Measurements from ENCODE around the gene NMT1. TPM values are rescaled to one million over a fixed set of nuclear protein-coding genes. Genes with fewer than 3 reads are reported as not detected.

Gene NMT1
- total and polyA plus RNA-seq, 7 experiments from 2014 or later, result 37.5 to 136 (median 84.2) TPM

GRCh38 chr17:45132572-45133463 lies 71.7 kb downstream of the NMT1 start:
- H3K27ac Mint-ChIP-seq, result peak overlapping the region; percentile 21 to 94 (median 90)
- peaks cover 0 to 10% (median 0%) of the 10 kb centered on the region in 5 donors for H3K27me3 Mint-ChIP-seq
- H3K4me3 ChIP-seq (ENCODE audit: low read length), result peak overlapping the region; percentile 90
- H3K36me3 ChIP-seq (ENCODE audit: control insufficient read depth in 2 of 3, insufficient read depth in 3 of 3, low read length in 3 of 3), result peaks cover 0 to 11% (median 0%) of the 10 kb centered on the region in 3 experiments
- no peaks in the 10 kb centered on the region for H3K36me3 Mint-ChIP-seq
- CTCF ChIA-PET, result interaction anchor here (0.6 to 3.8 kb wide), 8 partner anchors 8 to 301 kb away, joined by 3 to 82 read pairs (median 5); partner anchors contain the start of gene HEXIM1
- H3K4me3 Mint-ChIP-seq, result peak overlapping the region; percentile 89 to 94 (median 91)
- H3K9me3 ChIP-seq (ENCODE audit: control insufficient read depth in 2 of 3, low read length in 3 of 3), result no peaks in the 10 kb centered on the region
- POLR2A ChIA-PET, result interaction anchor here (0.7 to 13.3 kb wide), 2 partner anchors 16 to 50 kb away, joined by 3 to 232 read pairs; partner anchors contain the start of gene HEXIM1
- DNase-seq (peak; percentile 59 to 88 (median 78)), ATAC-seq (peak; percentile 65)
- no peaks in the 10 kb centered on the region for H3K9me3 Mint-ChIP-seq
- no peaks in the 10 kb centered on the region for H3K27me3 ChIP-seq (ENCODE audit: control insufficient read depth in 2 of 2, insufficient read depth in 2 of 2, low read length in 2 of 2)
- peak overlapping the region; percentile 95 for H3K27ac ChIP-seq (ENCODE audit: low read depth, low read length)
- peaks cover 12% of the 10 kb centered on the region in 2 donors for H3K4me1 ChIP-seq (ENCODE audit: control insufficient read depth in 2 of 2, insufficient read depth in 2 of 2, low read length in 2 of 2)
- H3K4me1 Mint-ChIP-seq, result peaks cover 9 to 25% (median 21%) of the 10 kb centered on the region in 7 donors
- intact Hi-C loops (cut with micrococcal nuclease), result loop anchor here (1.0 to 5.0 kb wide), 4 partner anchors 37 to 358 kb away; partner anchors contain the start of gene NMT1 (in 1 of the 2)

DNA sequence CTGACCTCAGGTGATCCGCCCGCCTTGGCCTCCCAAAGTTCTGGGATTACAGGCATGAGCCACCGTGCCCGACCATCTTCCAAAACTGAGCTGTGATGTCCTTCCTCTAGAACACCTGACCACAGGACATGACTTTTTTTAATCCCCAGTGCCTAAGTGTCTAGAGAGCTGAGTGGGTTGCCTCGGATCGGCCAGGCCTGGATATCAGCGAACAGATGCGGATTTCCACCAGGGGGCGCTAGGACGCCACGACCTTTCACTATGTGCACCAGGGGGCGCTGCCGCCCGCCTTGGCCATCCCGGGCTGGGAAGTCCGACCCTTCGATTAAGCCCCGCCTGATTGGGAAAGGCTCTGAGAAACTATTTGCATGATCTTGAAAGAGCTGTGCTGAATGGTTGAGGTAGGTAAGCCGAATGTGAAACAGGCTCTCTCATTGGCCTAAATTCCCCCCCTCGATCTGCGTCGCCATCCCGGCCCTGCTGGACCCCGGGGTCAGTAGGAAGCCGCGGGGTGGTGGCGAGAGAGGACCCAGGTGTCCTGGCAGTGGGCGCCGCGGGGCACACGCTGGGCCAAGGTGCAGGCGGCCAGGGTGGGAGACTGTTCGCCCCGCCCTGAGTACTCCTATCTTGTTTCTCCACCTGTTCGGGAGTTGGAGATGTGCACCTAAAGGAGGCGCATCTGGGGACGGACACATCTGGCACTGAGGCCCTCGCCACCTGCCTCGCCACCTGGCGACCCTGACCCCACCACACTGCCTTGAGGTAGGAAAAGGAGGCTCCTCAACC lies 74.3 kb downstream of the NMT1 start, which contains the start of gene ACBD4:
Gene ACBD4 (plus strand): TSS at position 496 of the 786 bp plus-strand sequence. CDS start 458 bp downstream, outside the sequence.
- CTCF ChIA-PET, result interaction anchor here (0.6 to 4.0 kb wide), 42 partner anchors 8 to 274 kb away, joined by 3 to 114 read pairs (median 4); partner anchors contain the start of genes C1QL1, HEXIM1, HEXIM2 and NMT1
- ATAC-seq (peak; percentile 93), DNase-seq (peak; percentile 95 to 100 (median 98))
- POLR2A ChIA-PET, result interaction anchor here (0.6 to 13.3 kb wide), 14 partner anchors 13 to 95 kb away, joined by 3 to 232 read pairs (median 5); partner anchors contain the start of genes HEXIM1, HEXIM2 and NMT1
- H3K36me3 ChIP-seq (ENCODE audit: control insufficient read depth in 2 of 3, insufficient read depth in 3 of 3, low read length in 3 of 3), result peaks cover 0 to 17% (median 0%) of the 10 kb centered on the region in 3 experiments
- H3K4me3 ChIP-seq (ENCODE audit: low read length), result peak within 1 kb of the TSS; percentile 94
- Mint-ChIP-seq H3K9me3 (no peaks in the 10 kb centered on the region), H3K27me3 (peaks cover 0 to 8% (median 0%) of the 10 kb centered on the region in 5 donors), H3K27ac (peak within 1 kb of the TSS; percentile 75 to 92 (median 82)), H3K4me3 (peak within 1 kb of the TSS; percentile 87 to 95 (median 90)), H3K4me1 (peaks cover 9 to 25% (median 21%) of the 10 kb centered on the region in 7 donors), H3K36me3 (no peaks in the 10 kb centered on the region)
- H3K4me1 ChIP-seq (ENCODE audit: control insufficient read depth in 2 of 2, insufficient read depth in 2 of 2, low read length in 2 of 2), result peaks cover 12% of the 10 kb centered on the region in 2 donors
- H3K27ac ChIP-seq (ENCODE audit: low read depth, low read length), result peak within 1 kb of the TSS; percentile 76
- intact Hi-C loops (cut with micrococcal nuclease), result loop anchor here (1.0 to 2.0 kb wide), 9 partner anchors 12 to 250 kb away; partner anchors contain the start of genes EFTUD2 (in 1 of the 2), HEXIM1 (in 1 of the 2), HEXIM2 (in 1 of the 2) and MAP3K14 (in 1 of the 2)
- no peaks in the 10 kb centered on the region for H3K27me3 ChIP-seq (ENCODE audit: control insufficient read depth in 2 of 2, insufficient read depth in 2 of 2, low read length in 2 of 2)
- no peaks in the 10 kb centered on the region for H3K9me3 ChIP-seq (ENCODE audit: control insufficient read depth in 2 of 3, low read length in 3 of 3)

DNA sequence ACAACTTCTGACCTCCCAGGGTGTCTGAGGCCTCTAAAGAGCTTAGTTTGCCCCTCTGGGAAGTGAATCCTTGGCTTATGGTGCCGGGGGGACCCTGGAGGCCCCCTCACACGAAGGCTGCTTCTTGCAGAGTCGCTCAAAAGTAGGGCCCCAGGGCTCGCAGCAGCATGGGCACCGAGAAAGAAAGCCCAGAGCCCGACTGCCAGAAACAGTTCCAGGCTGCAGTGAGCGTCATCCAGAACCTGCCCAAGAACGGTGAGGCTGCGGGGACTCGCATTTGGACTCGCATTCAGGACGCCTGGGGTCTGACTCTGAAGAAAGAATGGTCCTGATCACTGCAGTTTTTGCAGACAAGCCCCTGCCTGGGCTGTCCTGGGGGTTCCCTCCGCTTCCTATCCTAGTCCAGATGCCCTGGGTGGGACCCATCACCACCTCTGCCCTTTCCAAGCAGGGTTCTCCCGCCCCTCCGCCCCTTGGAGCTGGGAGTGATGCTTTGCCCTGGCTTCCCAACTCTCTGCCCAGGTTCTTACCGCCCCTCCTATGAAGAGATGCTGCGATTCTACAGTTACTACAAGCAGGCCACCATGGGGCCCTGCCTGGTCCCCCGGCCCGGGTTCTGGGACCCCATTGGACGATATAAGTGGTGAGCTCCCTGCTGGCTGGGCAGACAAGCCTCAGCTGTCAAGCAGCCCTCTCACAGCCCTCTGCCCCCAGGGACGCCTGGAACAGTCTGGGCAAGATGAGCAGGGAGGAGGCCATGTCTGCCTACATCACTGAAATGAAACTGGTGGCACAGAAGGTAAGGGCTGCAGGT lies 75.1 kb downstream of the NMT1 start:
- Histone ChIP-seq H3K4me1 (ENCODE audit: control insufficient read depth in 2 of 2, insufficient read depth in 2 of 2, low read length in 2 of 2) (peaks cover 12 to 14% of the 10 kb centered on the region in 2 donors), H3K9me3 (ENCODE audit: control insufficient read depth in 2 of 3, low read length in 3 of 3) (no peaks in the 10 kb centered on the region), H3K27ac (ENCODE audit: low read depth, low read length) (peak overlapping the region; percentile 76), H3K36me3 (ENCODE audit: control insufficient read depth in 2 of 3, insufficient read depth in 3 of 3, low read length in 3 of 3) (peaks cover 0 to 17% (median 0%) of the 10 kb centered on the region in 3 experiments), H3K27me3 (ENCODE audit: control insufficient read depth in 2 of 2, insufficient read depth in 2 of 2, low read length in 2 of 2) (no peaks in the 10 kb centered on the region), H3K4me3 (ENCODE audit: low read length) (peak overlapping the region; percentile 94)
- POLR2A ChIA-PET, result interaction anchor here (0.6 to 13.3 kb wide), 12 partner anchors 12 to 94 kb away, joined by 3 to 232 read pairs (median 8); partner anchors contain the start of genes HEXIM1 and HEXIM2
- Mint-ChIP-seq H3K9me3 (no peaks in the 10 kb centered on the region), H3K27ac (peak overlapping the region; percentile 75 to 92 (median 82)), H3K4me1 (peaks cover 7 to 30% (median 25%) of the 10 kb centered on the region in 7 donors), H3K4me3 (peak overlapping the region; percentile 87 to 95 (median 90)), H3K36me3 (peaks cover 0 to 3% (median 0%) of the 10 kb centered on the region in 5 donors), H3K27me3 (peaks cover 0 to 3% (median 0%) of the 10 kb centered on the region in 5 donors)
- no peak for ATAC-seq
- CTCF ChIA-PET, result interaction anchor here (0.6 to 4.0 kb wide), 40 partner anchors 8 to 273 kb away, joined by 3 to 114 read pairs (median 4); partner anchors contain the start of genes C1QL1, HEXIM1, HEXIM2 and NMT1
- no peak for DNase-seq
- intact Hi-C loops (cut with micrococcal nuclease), result loop anchor here (1.0 to 2.0 kb wide), 9 partner anchors 11 to 249 kb away; partner anchors contain the start of genes EFTUD2 (in 1 of the 2), HEXIM1 (in 1 of the 2), HEXIM2 (in 1 of the 2) and MAP3K14 (in 1 of the 2)

DNA sequence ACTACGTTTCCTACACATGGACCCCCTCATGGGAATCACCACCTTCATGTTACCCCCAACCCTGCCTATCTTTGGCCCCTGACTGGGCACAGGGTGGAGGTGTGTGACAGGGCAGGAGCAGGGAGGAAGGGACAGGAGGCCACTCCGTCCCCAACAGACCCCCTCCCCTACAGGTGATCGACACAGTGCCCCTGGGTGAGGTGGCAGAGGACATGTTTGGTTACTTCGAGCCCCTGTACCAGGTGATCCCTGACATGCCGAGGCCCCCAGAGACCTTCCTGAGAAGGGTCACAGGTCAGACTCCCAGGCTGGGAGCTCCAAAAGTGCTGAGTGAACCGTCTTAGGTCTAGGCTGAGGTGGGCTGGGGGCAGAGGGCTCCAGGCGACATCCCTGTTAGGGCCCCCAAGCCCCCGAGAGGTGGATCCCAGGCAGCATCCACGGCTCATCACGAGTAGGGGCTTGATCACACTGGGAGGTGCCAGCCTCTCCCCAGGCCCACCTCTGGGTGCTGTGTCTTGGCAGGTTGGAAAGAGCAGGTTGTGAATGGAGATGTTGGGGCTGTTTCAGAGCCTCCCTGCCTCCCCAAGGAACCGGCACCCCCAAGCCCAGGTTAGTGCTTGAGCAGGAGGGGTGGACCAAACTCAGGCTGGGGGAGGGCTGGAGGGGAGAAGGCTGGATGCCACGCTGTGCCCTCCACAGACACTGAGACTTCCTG lies 75.9 kb downstream of the NMT1 start:
- Mint-ChIP-seq H3K4me1 (peaks cover 13 to 36% (median 31%) of the 10 kb centered on the region in 7 donors), H3K4me3 (peak overlapping the region in 7 of 10 donors; percentile 87 to 95 (median 89)), H3K9me3 (no peaks in the 10 kb centered on the region), H3K36me3 (peaks cover 0 to 4% (median 0%) of the 10 kb centered on the region in 5 donors), H3K27ac (peak overlapping the region in 2 of 9 donors; percentile 22 to 45), H3K27me3 (no peaks in the 10 kb centered on the region)
- no peak for DNase-seq
- peaks cover 12 to 19% of the 10 kb centered on the region in 2 donors for H3K4me1 ChIP-seq (ENCODE audit: control insufficient read depth in 2 of 2, insufficient read depth in 2 of 2, low read length in 2 of 2)
- CTCF ChIA-PET, result interaction anchor here (3.8 to 4.0 kb wide), 2 partner anchors 13 to 60 kb away, joined by 82 to 114 read pairs; partner anchors contain the start of gene HEXIM1
- no peak overlapping the region for H3K4me3 ChIP-seq (ENCODE audit: low read length)
- intact Hi-C loops (cut with micrococcal nuclease), result no loop called here
- POLR2A ChIA-PET, result interaction anchor here (2.1 to 13.3 kb wide), 4 partner anchors 12 to 36 kb away, joined by 10 to 232 read pairs (median 15); partner anchors contain the start of genes HEXIM1 and HEXIM2
- H3K27me3 ChIP-seq (ENCODE audit: control insufficient read depth in 2 of 2, insufficient read depth in 2 of 2, low read length in 2 of 2), result no peaks in the 10 kb centered on the region
- no peak overlapping the region for H3K27ac ChIP-seq (ENCODE audit: low read depth, low read length)
- ATAC-seq, result no peak
- peaks cover 0 to 17% (median 0%) of the 10 kb centered on the region in 3 experiments for H3K36me3 ChIP-seq (ENCODE audit: control insufficient read depth in 2 of 3, insufficient read depth in 3 of 3, low read length in 3 of 3)
- no peaks in the 10 kb centered on the region for H3K9me3 ChIP-seq (ENCODE audit: control insufficient read depth in 2 of 3, low read length in 3 of 3)

Measured in naive thymus-derived CD4-positive, alpha-beta T cell (primary cell).